ENCODE results near the gene TCEA2. TPM values are rescaled to one million over a fixed set of nuclear protein-coding genes. Genes with fewer than 3 reads are reported as not detected.
A peak's percentile ranks its signal among the peaks of the same experiment; 100 is the strongest.

The TCEA2 gene
- total and polyA plus RNA-seq, 2 of the 13 experiments (the other 11 are each of a cell fraction or from before 2014, with no cell fraction given) = 28.1 to 33.7 TPM

GRCh38 chr20:64057628-64058498, 5.1 kb upstream of the TCEA2 start (continued):
- TF ChIP-seq RFX1 (IDR thresholded peaks at IDR 0.05) (no peak), ZNF512B (CRISPR knock-in tag; IDR thresholded peaks at IDR 0.05; ENCODE audit: borderline replicate concordance) (0 out of 2 replicates have a peak, but pooled peaks have one; percentile 21), ARID5B (CRISPR knock-in tag; IDR thresholded peaks at IDR 0.05) (peak; percentile 46; the same call in 1 of the 2 replicates), ZFP36 (IDR thresholded peaks at IDR 0.05; ENCODE audit: borderline replicate concordance, low read depth, low read length, partially characterized antibody) (no peak), KDM5B (CRISPR knock-in tag; IDR thresholded peaks at IDR 0.05; ENCODE audit: borderline replicate concordance) (no peak; the same call in 1 of the 2 replicates), RELA (CRISPR knock-in tag; IDR thresholded peaks at IDR 0.05) (peak; percentile 43; the same call in 1 of the 2 replicates), ZNF678 (CRISPR knock-in tag; IDR thresholded peaks at IDR 0.05) (peak; percentile 51), ZNF713 (CRISPR knock-in tag; IDR thresholded peaks at IDR 0.05) (peak; percentile 88; the same call in 1 of the 2 replicates), PBX2 (CRISPR knock-in tag; IDR thresholded peaks at IDR 0.05) (no peak), YEATS2 (CRISPR knock-in tag; IDR thresholded peaks at IDR 0.05; ENCODE audit: borderline replicate concordance) (peak; percentile 26; the same call in 1 of the 2 replicates), ZFP37 (CRISPR knock-in tag; IDR thresholded peaks at IDR 0.05; ENCODE audit: borderline replicate concordance) (peak; percentile 66; the same call in 1 of the 2 replicates), ZNF362 (CRISPR knock-in tag; IDR thresholded peaks at IDR 0.05; ENCODE audit: borderline replicate concordance) (0 out of 2 replicates have a peak, but pooled peaks have one; percentile 41), NCOA1 (CRISPR knock-in tag; IDR thresholded peaks at IDR 0.05) (no peak), ZNF569 (CRISPR knock-in tag; IDR thresholded peaks at IDR 0.05; ENCODE audit: borderline replicate concordance) (no peak), ZGPAT (CRISPR knock-in tag; IDR thresholded peaks at IDR 0.05) (peak; percentile 52; the same call in 1 of the 2 replicates), TCF7 (IDR thresholded peaks at IDR 0.05; ENCODE audit: low read depth) (no peak)
